GM12872 (cell line): ENCODE measurements around the gene THAP8.

ENCODE experiments used
- CTCF ChIP-seq: IDR thresholded peaks from 3 replicates; pipeline ENCODE4 v1.5.1; 2011; ENCODE audit warnings: low read depth, mild to moderate bottlenecking, low read length, moderate library complexity; ENCODE audit not compliant: insufficient read depth

The THAP8 gene

GRCh38 chr19:36008336-36008978, 45.6 kb downstream of the THAP8 start, which contains the start of gene SYNE4:
SYNE4 (minus strand) TSS chr19:36008813; CDS start chr19:36008681, 132 bp downstream.
- no peak for TF ChIP-seq CTCF

GRCh38 chr19:36006955-36007354, 47.1 kb downstream of the THAP8 start:
- no peak for TF ChIP-seq CTCF

- no peak for TF ChIP-seq CTCF
Observed at GRCh38 chr19:36003284-36003683, 50.8 kb downstream of the THAP8 start.

- no peak for TF ChIP-seq CTCF
Observed at GRCh38 chr19:36001605-36002004, 52.5 kb downstream of the THAP8 start.

- no peak for TF ChIP-seq CTCF
Observed at GRCh38 chr19:35996777-35997176, 57.3 kb downstream of the THAP8 start.

GRCh38 chr19:35995048-35995993, 58.8 kb downstream of the THAP8 start, which contains the start of gene SDHAF1:
SDHAF1 (plus strand) TSS chr19:35995188; CDS start chr19:35995275, 87 bp downstream.
- TF ChIP-seq CTCF, result 0 out of 3 replicates have a peak, but pooled peaks have one; percentile 5

- peak; percentile 38; the same call in 2 of the 3 replicates for TF ChIP-seq CTCF
Observed at GRCh38 chr19:35993923-35994598, 60.0 kb downstream of the THAP8 start.
